Stomach (tissue), 9 donors: ENCODE data around the gene KLK11. TPM values are rescaled to one million over a fixed set of nuclear protein-coding genes. Genes with fewer than 3 reads are reported as not detected.
"Not testable (repeated sequence)": the region's sequence is repeated elsewhere in the genome, so short reads cannot be mapped to it uniquely, and the experiment has no call there.

ENCODE experiments used
- DNase-seq, 2 donors: peaks; one replicate each; pipeline versions ENCODE4 v3.0.0 to v3.0.0-alpha.2; 2013 to 2019
- H3K27ac ChIP-seq, 5 donors: fragments of 200-600 bp in 4 of 5; sonication (generic) in 4 of 5; one replicate each; pipeline ENCODE4 v1.5.1; 2013 to 2019; ENCODE audit warnings: mild to moderate bottlenecking in 1 of 5, moderate library complexity in 1 of 5
- H3K27me3 ChIP-seq, 3 donors: fragments of 200-600 bp; sonication (generic); one replicate each; pipeline ENCODE4 v1.5.1; 2017 to 2019; ENCODE audit warnings: mixed run types in 1 of 3
- H3K36me3 ChIP-seq, 4 donors: fragments of 200-600 bp; sonication (generic); 1 replicate in 3 of 4; 2 replicates in 1 of 4; pipeline ENCODE4 v1.5.1; 2016 to 2019
- H3K4me1 ChIP-seq, 4 donors: fragments of 200-600 bp; sonication (generic); one replicate each; pipeline ENCODE4 v1.5.1; 2016 to 2019
- H3K4me3 ChIP-seq, 4 donors: fragments of 200-600 bp; sonication (generic) in 3 of 4; one replicate each; pipeline ENCODE4 v1.5.1; 2016 to 2019; ENCODE audit warnings: mild to moderate bottlenecking in 1 of 4
- H3K9me3 ChIP-seq, 4 donors: fragments of 200-600 bp; sonication (generic); one replicate each; pipeline ENCODE4 v1.5.1; 2016 to 2019
- EP300 ChIP-seq: sonication (generic); formaldehyde crosslinking; IDR thresholded peaks from one replicate; pipeline ENCODE4 v1.6.1; 2017; ENCODE audit warnings: antibody characterized with exemption
- POLR2A ChIP-seq, 4 donors: fragments of 450-650 bp; IDR thresholded peaks; one replicate each; pipeline ENCODE4 v1.6.1; 2016; ENCODE audit warnings: antibody characterized with exemption in 4 of 4, control low read depth in 2 of 4, mild to moderate bottlenecking in 1 of 4, moderate library complexity in 1 of 4
- POLR2AphosphoS5 ChIP-seq, 3 donors: sonication (generic); formaldehyde crosslinking; IDR thresholded peaks; one replicate each; pipeline ENCODE4 v1.6.1; 2016; ENCODE audit warnings: antibody characterized with exemption in 3 of 3
- WGBS, 5 donors: extraction: QIAGEN DNeasy Blood & Tissue Kit in 3 of 5; methylation state at CpG; one replicate each; pipeline versions ENCODE4 v1.1.5 to v1.1.7; 2013 to 2018; 5-methylcytosine and 5-hydroxymethylcytosine counted together
- intact Hi-C: fragments of 100-400 bp; cut with DNase I; formaldehyde crosslinking; loops from one replicate; pipeline ENCODE4 v1.15.1; 2023; ENCODE audit warnings: low total_unique reads
- polyA plus RNA-seq, 3 donors: library from polyadenylated mRNA; stranded (reverse); fragments of 200-250 nt; gene quantifications; one replicate each; pipeline ENCODE4 v1.2.3, GENCODE V29; 2013
- total RNA-seq, 5 donors: library from RNA; depleted of rRNA; stranded (reverse); fragments of >200 nt; gene quantifications; one replicate each; pipeline versions ENCODE4 v1.1.0 to v1.2.3, GENCODE V29; 2014 to 2016
- TF ChIP-seq, protein P1 (sequence below), 7 experiments: fragments of 450-650 bp in 4 of 7; fragments of 200-600 bp in 3 of 7; sonication (generic) in 3 of 7; IDR thresholded peaks; one replicate each; pipeline ENCODE4 v1.5.1; 2016 to 2019; ENCODE audit warnings: antibody characterized with exemption in 7 of 7, control low read depth in 2 of 7, mild to moderate bottlenecking in 1 of 7
- donor health status: healthy with polysubstance abuse.
- donor health status: Bipolar disorder and iron deficiency.
- donor health status: healthy.

KLK11 gene
- total and polyA plus RNA-seq, 8 donors: 1.8 to 152 (median 41.1) TPM; not detected in 1

DNA sequence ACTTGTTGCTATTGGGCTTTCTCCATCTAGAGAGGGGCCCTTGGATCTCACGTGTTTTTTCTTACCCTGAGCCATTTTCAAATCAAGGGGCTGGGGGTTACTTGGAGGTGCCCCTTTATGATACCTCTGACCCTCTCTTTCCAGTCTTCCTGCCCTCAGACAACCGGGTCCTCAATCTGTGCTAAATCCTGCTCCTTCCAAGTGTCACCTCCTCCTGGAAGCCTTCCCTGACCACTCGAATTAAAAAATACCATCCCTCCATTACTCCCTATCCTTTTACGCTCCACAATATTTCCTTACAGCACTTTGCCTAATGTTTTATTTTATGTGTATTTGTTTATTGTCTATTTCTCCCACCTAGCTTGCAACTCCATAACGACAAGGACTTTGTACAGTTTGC is 28.4 kb downstream of the KLK11 start:
- Histone ChIP-seq H3K4me1 (peaks cover 0 to 9% (median 0%) of the 10 kb centered on the region in 4 donors), H3K36me3 (no peaks in the 10 kb centered on the region), H3K9me3 (peaks cover 0 to 3% (median 0%) of the 10 kb centered on the region in 4 donors), H3K27ac (no peak overlapping the region), H3K4me3 (no peak overlapping the region), H3K27me3 (peaks cover 0 to 60% (median 34%) of the 10 kb centered on the region in 3 donors)
- TF ChIP-seq, protein P1, sequence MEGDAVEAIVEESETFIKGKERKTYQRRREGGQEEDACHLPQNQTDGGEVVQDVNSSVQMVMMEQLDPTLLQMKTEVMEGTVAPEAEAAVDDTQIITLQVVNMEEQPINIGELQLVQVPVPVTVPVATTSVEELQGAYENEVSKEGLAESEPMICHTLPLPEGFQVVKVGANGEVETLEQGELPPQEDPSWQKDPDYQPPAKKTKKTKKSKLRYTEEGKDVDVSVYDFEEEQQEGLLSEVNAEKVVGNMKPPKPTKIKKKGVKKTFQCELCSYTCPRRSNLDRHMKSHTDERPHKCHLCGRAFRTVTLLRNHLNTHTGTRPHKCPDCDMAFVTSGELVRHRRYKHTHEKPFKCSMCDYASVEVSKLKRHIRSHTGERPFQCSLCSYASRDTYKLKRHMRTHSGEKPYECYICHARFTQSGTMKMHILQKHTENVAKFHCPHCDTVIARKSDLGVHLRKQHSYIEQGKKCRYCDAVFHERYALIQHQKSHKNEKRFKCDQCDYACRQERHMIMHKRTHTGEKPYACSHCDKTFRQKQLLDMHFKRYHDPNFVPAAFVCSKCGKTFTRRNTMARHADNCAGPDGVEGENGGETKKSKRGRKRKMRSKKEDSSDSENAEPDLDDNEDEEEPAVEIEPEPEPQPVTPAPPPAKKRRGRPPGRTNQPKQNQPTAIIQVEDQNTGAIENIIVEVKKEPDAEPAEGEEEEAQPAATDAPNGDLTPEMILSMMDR (IDR thresholded peaks at IDR 0.05): no peak
- TF ChIP-seq POLR2AphosphoS5 (IDR thresholded peaks at IDR 0.05) (no peak), POLR2A (IDR thresholded peaks at IDR 0.05) (no peak)
- 58 to 73% (median 60%) methylated on average over 5 of the region's 5 CpGs for WGBS, 5 donors
- DNase-seq: no peak
- intact Hi-C loops: no loop called here

DNA sequence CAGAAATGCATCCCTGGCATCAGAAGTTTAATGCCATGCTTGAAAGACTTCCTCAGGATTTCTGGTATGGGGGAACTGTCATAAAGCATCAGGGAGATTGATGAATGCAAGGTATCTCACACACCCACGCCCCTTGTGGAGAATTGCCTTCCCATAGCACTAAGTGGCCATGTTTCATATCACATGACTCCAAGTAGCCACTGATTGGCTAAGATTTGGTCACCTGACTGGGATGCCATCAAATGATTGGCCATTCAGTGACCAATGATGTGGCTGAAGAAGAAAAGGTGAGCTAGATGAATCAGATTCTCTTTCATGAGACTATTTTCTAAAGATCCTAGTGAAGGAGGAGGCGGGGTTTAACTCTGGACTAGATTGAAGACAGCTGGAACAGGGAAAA is 32.3 kb downstream of the KLK11 start:
- DNase-seq: no peak
- no peaks in the 10 kb centered on the region for H3K36me3 ChIP-seq
- TF ChIP-seq POLR2A (IDR thresholded peaks at IDR 0.05) (no peak), EP300 (no peak), POLR2AphosphoS5 (IDR thresholded peaks at IDR 0.05) (no peak)
- TF ChIP-seq, protein P1 (IDR thresholded peaks at IDR 0.05): no peak
- intact Hi-C loops: no loop called here
- 70 to 79% (median 73%) methylated on average over 2 of the region's 2 CpGs for WGBS, 5 donors
- H3K27ac ChIP-seq: no peak overlapping the region
- no peaks in the 10 kb centered on the region for H3K4me1 ChIP-seq
- peaks cover 0 to 31% (median 4%) of the 10 kb centered on the region in 3 donors for H3K27me3 ChIP-seq
- no peak overlapping the region for H3K4me3 ChIP-seq
- no peaks in the 10 kb centered on the region for H3K9me3 ChIP-seq

DNA sequence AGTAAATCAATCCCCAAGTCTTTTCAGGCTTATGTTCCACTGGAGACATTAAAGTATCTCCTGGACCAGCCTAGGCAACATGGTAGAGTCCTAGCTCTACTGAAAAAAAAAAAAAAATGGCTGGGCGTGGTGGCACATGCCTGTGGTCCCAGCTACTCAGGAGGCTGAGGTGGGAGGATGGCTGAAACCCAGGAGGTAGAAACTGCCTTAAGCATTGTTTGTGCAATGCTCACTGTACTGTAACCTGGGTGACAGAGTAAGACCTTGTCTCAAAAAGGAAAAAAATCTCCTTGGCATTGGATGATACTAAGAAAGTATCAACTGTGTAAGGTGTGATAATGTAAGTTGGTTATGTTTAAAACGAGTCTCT is 33.8 kb downstream of the KLK11 start:
- no peaks in the 10 kb centered on the region for H3K36me3 ChIP-seq
- DNase-seq: no peak
- H3K9me3 ChIP-seq: no peaks in the 10 kb centered on the region
- TF ChIP-seq, protein P1 (IDR thresholded peaks at IDR 0.05): no peak
- TF ChIP-seq POLR2AphosphoS5 (IDR thresholded peaks at IDR 0.05) (no peak), POLR2A (IDR thresholded peaks at IDR 0.05) (no peak), EP300 (no peak)
- intact Hi-C loops: no loop called here
- no peaks in the 10 kb centered on the region for H3K4me1 ChIP-seq
- H3K27ac ChIP-seq: no peak overlapping the region
- no peak overlapping the region for H3K4me3 ChIP-seq
- WGBS, 5 donors: 47 to 70% (median 55%) methylated on average over 2 of the region's 2 CpGs
- peaks cover 0 to 33% (median 4%) of the 10 kb centered on the region in 3 donors for H3K27me3 ChIP-seq

DNA sequence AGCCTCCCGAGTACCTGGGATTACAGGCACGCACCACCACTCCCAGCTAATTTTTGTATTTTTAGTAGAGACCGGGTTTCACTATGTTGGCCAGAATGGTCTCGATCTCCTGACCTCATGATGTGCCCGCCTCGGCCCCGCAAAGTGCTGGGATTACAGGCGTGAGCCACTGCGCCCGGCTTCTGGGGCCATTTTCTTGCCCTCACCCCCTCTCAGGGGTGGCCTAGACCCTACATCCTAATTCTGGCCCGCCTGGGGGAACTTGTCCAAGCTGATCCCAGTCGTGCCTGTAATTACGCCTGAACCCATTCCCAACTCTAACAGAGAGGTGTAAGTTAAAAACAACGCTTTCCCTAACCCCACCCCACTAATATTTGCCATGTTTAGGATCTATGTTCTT is 42.0 kb downstream of the KLK11 start:
- H3K27ac ChIP-seq, DNase-seq, intact Hi-C loops, H3K4me1 ChIP-seq, H3K4me3 ChIP-seq, H3K36me3 ChIP-seq, H3K9me3 ChIP-seq: not testable (repeated sequence)
- peaks cover 0 to 85% (median 19%) of the 10 kb centered on the region in 3 donors for H3K27me3 ChIP-seq
- 77 to 85% (median 83%) methylated on average over 9 to 14 of the region's 14 CpGs for WGBS, 5 donors

DNA sequence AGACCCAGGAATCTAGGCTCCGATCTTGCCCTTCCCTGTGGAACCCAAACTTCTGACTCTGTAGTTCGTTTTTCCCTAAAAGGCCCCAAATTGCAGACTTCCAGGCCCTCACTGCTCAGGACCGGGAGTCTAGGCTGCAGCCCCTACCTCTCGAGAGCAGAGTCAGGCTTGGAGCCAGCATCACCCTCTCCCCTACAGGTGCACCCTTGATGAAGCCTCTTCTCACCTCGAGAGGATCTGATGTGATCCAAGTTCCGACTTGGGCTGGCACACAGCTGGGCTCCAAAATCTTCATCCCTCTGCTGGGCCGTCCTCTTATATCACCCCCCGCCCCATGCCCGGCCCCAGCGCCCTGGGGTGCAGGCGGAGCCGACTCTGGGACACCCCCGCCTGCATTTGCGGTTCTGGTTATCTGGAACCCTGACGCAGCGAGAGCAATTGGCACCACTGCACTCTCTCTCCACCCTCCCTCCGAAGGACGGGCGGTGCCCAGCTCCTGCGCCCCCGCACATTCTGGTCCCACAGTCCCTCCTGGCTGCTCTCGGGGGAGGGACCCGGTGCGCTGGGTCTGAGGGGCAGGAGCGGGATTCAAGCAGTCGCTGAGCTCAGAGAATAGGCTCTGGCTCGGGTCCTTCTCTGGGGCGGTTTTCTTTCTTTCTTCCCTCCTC is 42.7 kb downstream of the KLK11 start, which contains the start of gene KLK7:
KLK7 (minus strand) TSS at position 293 of the 668 bp plus-strand sequence. CDS start 1,518 bp downstream, outside the sequence.
- no peaks in the 10 kb centered on the region for H3K36me3 ChIP-seq
- H3K4me3 ChIP-seq: no peak within 1 kb of the TSS
- no peaks in the 10 kb centered on the region for H3K4me1 ChIP-seq
- WGBS, 5 donors: 10 to 23% (median 15%) methylated on average over 20 to 28 of the region's 28 CpGs
- no peaks in the 10 kb centered on the region for H3K9me3 ChIP-seq
- H3K27me3 ChIP-seq: peaks cover 0 to 86% (median 21%) of the 10 kb centered on the region in 3 donors
- H3K27ac ChIP-seq: no peak within 1 kb of the TSS
- no peak for DNase-seq
- intact Hi-C loops: no loop called here
- TF ChIP-seq, protein P1 (IDR thresholded peaks at IDR 0.05): no peak
- TF ChIP-seq POLR2A (IDR thresholded peaks at IDR 0.05) (no peak), POLR2AphosphoS5 (IDR thresholded peaks at IDR 0.05) (no peak), EP300 (no peak)
